ENCODE results near the gene GPRIN1. TPM values are rescaled to one million over a fixed set of nuclear protein-coding genes. Genes with fewer than 3 reads are reported as not detected.

GPRIN1 gene
- total and polyA plus RNA-seq, 2 experiments from 2014 or later, result 0.27 to 0.79 TPM

DNA sequence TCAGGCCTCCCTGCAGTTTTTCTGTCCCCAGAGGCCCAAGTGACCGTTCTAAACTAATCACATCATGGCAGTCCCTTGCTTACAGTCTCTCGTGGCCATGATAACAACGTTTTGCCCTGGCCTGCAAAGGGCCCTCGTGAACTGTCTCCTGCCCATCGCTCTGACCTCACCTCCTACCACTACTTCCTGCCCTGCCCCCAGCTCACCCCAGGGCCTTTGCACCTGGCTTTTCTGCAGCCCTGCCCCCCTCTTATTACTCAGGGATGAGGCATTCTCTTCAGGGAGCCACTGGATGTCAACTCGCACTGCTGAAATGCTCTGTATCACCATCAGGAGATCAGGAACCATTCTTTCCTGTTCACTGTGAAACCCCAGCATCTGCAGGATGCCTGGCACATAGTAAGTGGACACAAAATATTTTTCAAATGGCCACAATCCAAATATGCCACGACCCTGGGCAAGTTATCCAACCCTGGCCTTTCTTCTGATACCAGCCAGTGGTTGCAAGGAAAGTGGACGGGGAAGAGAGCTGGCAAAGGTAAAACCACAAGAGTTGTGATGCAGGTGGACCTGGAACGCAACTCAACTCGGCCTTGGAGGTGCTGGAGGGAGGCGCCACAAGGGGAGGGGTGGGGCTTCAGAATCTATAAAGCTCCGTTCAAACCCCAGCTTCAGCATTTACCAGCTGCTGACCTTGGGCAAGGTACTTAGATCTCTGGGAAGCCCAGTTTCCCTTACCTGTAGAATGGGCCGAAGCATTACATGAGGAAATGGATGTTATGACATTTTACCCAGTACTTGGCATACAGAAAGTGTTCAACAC is 18.7 kb upstream of the GPRIN1 start:
- TF ChIP-seq, protein P1, sequence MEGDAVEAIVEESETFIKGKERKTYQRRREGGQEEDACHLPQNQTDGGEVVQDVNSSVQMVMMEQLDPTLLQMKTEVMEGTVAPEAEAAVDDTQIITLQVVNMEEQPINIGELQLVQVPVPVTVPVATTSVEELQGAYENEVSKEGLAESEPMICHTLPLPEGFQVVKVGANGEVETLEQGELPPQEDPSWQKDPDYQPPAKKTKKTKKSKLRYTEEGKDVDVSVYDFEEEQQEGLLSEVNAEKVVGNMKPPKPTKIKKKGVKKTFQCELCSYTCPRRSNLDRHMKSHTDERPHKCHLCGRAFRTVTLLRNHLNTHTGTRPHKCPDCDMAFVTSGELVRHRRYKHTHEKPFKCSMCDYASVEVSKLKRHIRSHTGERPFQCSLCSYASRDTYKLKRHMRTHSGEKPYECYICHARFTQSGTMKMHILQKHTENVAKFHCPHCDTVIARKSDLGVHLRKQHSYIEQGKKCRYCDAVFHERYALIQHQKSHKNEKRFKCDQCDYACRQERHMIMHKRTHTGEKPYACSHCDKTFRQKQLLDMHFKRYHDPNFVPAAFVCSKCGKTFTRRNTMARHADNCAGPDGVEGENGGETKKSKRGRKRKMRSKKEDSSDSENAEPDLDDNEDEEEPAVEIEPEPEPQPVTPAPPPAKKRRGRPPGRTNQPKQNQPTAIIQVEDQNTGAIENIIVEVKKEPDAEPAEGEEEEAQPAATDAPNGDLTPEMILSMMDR (IDR thresholded peaks at IDR 0.05; ENCODE audit: low read depth, low read length), result no peak
- Histone ChIP-seq H3K9me3 (ENCODE audit: low read depth) (no peaks in the 10 kb centered on the region), H3K27ac (no peak overlapping the region), H3K4me3 (no peak overlapping the region), H3K4me1 (ENCODE audit: low read depth) (no peaks in the 10 kb centered on the region), H3K27me3 (peaks cover 52% of the 10 kb centered on the region), H3K36me3 (no peaks in the 10 kb centered on the region)
- DNase-seq (ENCODE audit: low read depth in 1 of 2, low spot score in 1 of 2), result no peak

DNA sequence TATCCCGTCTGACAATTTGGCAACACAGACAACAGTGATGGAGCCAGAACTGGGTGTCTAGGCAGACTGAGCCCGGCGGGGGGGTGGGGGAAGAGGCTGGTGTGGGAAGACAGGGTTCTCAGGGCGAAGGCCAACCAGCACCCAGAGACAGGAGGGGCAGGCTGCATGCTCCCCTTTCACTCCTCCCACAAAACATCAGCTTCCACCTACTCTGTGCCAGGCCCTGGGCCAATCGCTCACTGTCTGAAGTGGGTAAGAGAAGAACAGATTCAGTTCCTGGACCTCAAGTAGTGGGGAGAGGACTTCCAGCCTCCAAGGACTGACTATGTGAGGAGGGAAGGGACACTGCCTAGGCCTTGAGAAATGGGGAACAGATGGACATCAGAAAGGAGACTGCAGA is 17.6 kb upstream of the GPRIN1 start:
- Histone ChIP-seq H3K4me3 (no peak overlapping the region), H3K36me3 (no peaks in the 10 kb centered on the region), H3K4me1 (ENCODE audit: low read depth) (no peaks in the 10 kb centered on the region), H3K27me3 (peaks cover 49% of the 10 kb centered on the region), H3K9me3 (ENCODE audit: low read depth) (no peaks in the 10 kb centered on the region), H3K27ac (no peak overlapping the region)
- DNase-seq (ENCODE audit: low read depth in 1 of 2, low spot score in 1 of 2), result no peak
- TF ChIP-seq, protein P1 (IDR thresholded peaks at IDR 0.05; ENCODE audit: low read depth, low read length), result no peak

DNA sequence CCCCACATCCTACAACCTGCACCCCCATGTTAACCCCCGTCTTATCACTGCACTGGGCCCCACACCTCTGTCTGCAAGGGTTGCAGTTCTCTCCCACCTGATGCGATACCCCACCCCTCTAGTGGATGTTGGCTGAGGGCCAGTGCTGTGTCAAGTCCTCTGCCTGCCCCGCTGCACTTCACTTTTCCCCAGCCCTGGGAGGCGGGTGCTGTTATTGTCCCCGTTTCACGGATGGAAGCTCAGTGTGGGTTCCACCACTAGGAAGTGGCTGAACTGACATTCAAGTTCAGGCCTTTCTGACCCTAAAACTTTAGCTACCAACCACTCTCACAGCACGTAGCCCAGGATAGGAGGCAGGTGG is 16.9 kb upstream of the GPRIN1 start:
- H3K9me3 ChIP-seq (ENCODE audit: low read depth), result no peaks in the 10 kb centered on the region
- no peak overlapping the region for H3K4me3 ChIP-seq
- no peak overlapping the region for H3K27ac ChIP-seq
- no peak for DNase-seq (ENCODE audit: low read depth in 1 of 2, low spot score in 1 of 2)
- H3K4me1 ChIP-seq (ENCODE audit: low read depth), result no peaks in the 10 kb centered on the region
- no peaks in the 10 kb centered on the region for H3K36me3 ChIP-seq
- TF ChIP-seq, protein P1 (IDR thresholded peaks at IDR 0.05; ENCODE audit: low read depth, low read length), result no peak
- H3K27me3 ChIP-seq, result peaks cover 46% of the 10 kb centered on the region

DNA sequence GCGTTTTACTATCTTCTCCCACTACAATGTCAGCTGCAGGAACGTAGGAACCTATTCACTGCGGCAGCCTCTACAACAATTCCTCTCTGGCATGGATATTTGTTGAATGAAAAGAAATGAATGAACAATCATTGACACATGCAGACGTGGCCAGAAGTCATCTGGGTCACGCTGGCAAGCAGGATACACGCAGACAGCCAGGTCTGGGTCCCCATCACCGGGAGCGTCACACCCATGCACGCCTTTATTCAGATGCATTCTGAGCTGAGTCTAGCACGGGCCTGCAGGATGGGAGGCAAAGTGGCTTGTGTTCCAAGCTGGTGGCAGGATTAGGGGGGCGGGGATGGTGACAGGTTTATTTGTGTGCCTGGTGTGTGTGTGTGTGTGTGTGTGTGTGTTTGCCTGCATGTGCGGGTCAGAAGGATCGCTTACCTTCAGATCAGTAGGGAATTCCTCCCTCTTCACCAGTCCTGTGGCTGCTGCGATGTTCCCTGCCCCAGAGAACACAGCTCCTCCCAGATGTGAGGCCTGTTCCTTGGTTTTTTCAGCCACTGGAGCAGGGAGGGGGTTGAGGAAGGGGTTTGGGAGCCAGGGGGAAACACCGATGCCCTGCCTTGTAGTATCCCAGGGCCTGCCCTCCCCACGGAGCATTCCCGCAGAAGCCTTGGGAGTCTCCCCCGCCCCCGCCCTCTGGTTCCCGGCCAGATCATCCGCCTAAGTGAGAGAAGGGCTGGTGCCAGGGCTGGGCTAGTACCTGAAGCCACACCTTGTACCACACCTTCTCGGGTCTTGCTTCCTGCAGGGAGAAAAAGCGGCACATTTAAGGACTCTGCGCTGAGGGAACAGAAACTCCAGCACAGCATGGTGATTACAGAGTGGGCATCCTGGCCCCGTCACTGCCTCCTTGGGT is 16.3 kb upstream of the GPRIN1 start:
- peaks cover 5% of the 10 kb centered on the region for H3K4me1 ChIP-seq (ENCODE audit: low read depth)
- TF ChIP-seq, protein P1 (IDR thresholded peaks at IDR 0.05; ENCODE audit: low read depth, low read length), result no peak
- no peak overlapping the region for H3K4me3 ChIP-seq
- no peaks in the 10 kb centered on the region for H3K36me3 ChIP-seq
- no peak overlapping the region for H3K27ac ChIP-seq
- no peaks in the 10 kb centered on the region for H3K9me3 ChIP-seq (ENCODE audit: low read depth)
- H3K27me3 ChIP-seq, result peaks cover 40% of the 10 kb centered on the region
- DNase-seq (ENCODE audit: low read depth in 1 of 2, low spot score in 1 of 2), result no peak

DNA sequence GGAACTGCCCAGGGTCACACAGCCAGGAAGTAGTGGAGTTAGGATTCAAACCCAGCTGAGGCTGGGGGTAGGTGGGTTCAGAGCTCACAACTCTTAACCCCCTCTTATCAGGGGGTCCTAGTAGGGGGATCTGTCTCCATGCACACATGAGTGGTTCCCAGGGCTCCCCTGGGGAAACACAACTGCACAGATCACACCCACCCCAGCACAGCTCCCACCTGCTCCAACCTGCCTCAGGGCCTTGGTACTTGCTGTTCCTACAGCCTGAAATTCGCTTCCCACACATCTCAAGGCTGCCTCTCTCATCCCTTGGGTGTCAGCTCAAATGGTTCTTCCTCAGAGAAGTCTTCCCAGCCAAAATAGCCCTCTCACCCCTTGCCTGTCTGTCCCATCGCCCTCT is 15.6 kb upstream of the GPRIN1 start:
- H3K27ac ChIP-seq, result no peak overlapping the region
- DNase-seq (ENCODE audit: low read depth in 1 of 2, low spot score in 1 of 2), result no peak
- peaks cover 5% of the 10 kb centered on the region for H3K4me1 ChIP-seq (ENCODE audit: low read depth)
- H3K4me3 ChIP-seq, result no peak overlapping the region
- H3K27me3 ChIP-seq, result peaks cover 34% of the 10 kb centered on the region
- TF ChIP-seq, protein P1 (IDR thresholded peaks at IDR 0.05; ENCODE audit: low read depth, low read length), result no peak
- H3K9me3 ChIP-seq (ENCODE audit: low read depth), result no peaks in the 10 kb centered on the region
- H3K36me3 ChIP-seq, result no peaks in the 10 kb centered on the region
